ENCODE results near the gene PDS5B. TPM values are rescaled to one million over a fixed set of nuclear protein-coding genes. Genes with fewer than 3 reads are reported as not detected.
"Not testable (repeated sequence)": the region's sequence is repeated elsewhere in the genome, so short reads cannot be mapped to it uniquely, and the experiment has no call there.

PDS5B gene
- polyA plus RNA-seq, 1 donor = 40.3 TPM

GRCh38 chr13:32790731-32791130 lies 204.5 kb downstream of the PDS5B start:
- no peak for DNase-seq (ENCODE audit: low read depth)

- no peak for DNase-seq (ENCODE audit: low read depth)
Measured at GRCh38 chr13:32791545-32792172, 205.4 kb downstream of the PDS5B start.

GRCh38 chr13:32796754-32797153 lies 210.5 kb downstream of the PDS5B start:
- DNase-seq (ENCODE audit: low read depth) = no peak

- no peak for DNase-seq (ENCODE audit: low read depth)
Measured at GRCh38 chr13:32802159-32802558, 215.9 kb downstream of the PDS5B start.

GRCh38 chr13:32804673-32805230 lies 218.5 kb downstream of the PDS5B start:
- no peak for DNase-seq (ENCODE audit: low read depth)

GRCh38 chr13:32811297-32811800 lies 225.1 kb downstream of the PDS5B start:
- DNase-seq (ENCODE audit: low read depth) = no peak

- no peak for DNase-seq (ENCODE audit: low read depth)
Measured at GRCh38 chr13:32821149-32821688, 235.0 kb downstream of the PDS5B start.

GRCh38 chr13:32822771-32823170 lies 236.5 kb downstream of the PDS5B start:
- DNase-seq (ENCODE audit: low read depth) = no peak

GRCh38 chr13:32823597-32823996 lies 237.3 kb downstream of the PDS5B start:
- DNase-seq (ENCODE audit: low read depth) = no peak

GRCh38 chr13:32824061-32824460 lies 237.8 kb downstream of the PDS5B start:
- no peak for DNase-seq (ENCODE audit: low read depth)

- no peak for DNase-seq (ENCODE audit: low read depth)
Measured at GRCh38 chr13:32824675-32825074, 238.4 kb downstream of the PDS5B start.

- no peak for DNase-seq (ENCODE audit: low read depth)
Measured at GRCh38 chr13:32825481-32825880, 239.2 kb downstream of the PDS5B start.

GRCh38 chr13:32826372-32826771 lies 240.1 kb downstream of the PDS5B start:
- DNase-seq (ENCODE audit: low read depth) = not testable (repeated sequence)

Other genes with a start within 250 kb of the PDS5B start
- gene N4BP2L1, start 158.3 kb upstream of the PDS5B start, polyA plus RNA-seq (ENCODE audit: insufficient read length) = 8.8 TPM
- 121 TPM for gene N4BP2L2, start 47.7 kb upstream of the PDS5B start, polyA plus RNA-seq (ENCODE audit: insufficient read length)